CD4-positive, CD25-positive, alpha-beta regulatory T cell (primary cell): ENCODE results near the gene MAP1LC3A. TPM values are rescaled to one million over a fixed set of nuclear protein-coding genes. Genes with fewer than 3 reads are reported as not detected.
"Not testable (repeated sequence)": the region's sequence is repeated elsewhere in the genome, so short reads cannot be mapped to it uniquely, and the experiment has no call there.

Source experiments
- ATAC-seq, 2 donors: fragments of 150-1000 bp; cut with Tn5 transposase; one replicate each; pipeline ENCODE4 v1.10.0; 2021; ENCODE audit warnings: low read depth in 2 of 2, moderate number of reproducible peaks in 2 of 2, moderate library complexity in 1 of 2
- DNase-seq, 3 donors: peaks; one replicate each; pipeline versions ENCODE4 v3.0.0 to v3.0.0-alpha.2; 2012 to 2022; ENCODE audit warnings: mixed read lengths in 1 of 3
- H3K27ac ChIP-seq: one replicate; pipeline ENCODE4 v1.7.0; 2013; ENCODE audit warnings: mild to moderate bottlenecking, low read length; ENCODE audit not compliant: insufficient read depth, poor library complexity, severe bottlenecking
- H3K27me3 ChIP-seq: one replicate; pipeline ENCODE4 v1.7.0; 2013; ENCODE audit warnings: low read length; ENCODE audit not compliant: control insufficient read depth, insufficient read depth
- H3K36me3 ChIP-seq: one replicate; pipeline ENCODE4 v1.7.0; 2013; ENCODE audit warnings: mild to moderate bottlenecking, low read length, moderate library complexity; ENCODE audit not compliant: control insufficient read depth, insufficient read depth
- H3K4me1 ChIP-seq: 2 replicates; pipeline ENCODE4 v1.7.0; 2013; ENCODE audit warnings: mild to moderate bottlenecking, low read length; ENCODE audit not compliant: insufficient read depth, control insufficient read depth, poor library complexity, severe bottlenecking
- H3K4me3 ChIP-seq: one replicate; pipeline ENCODE4 v1.7.0; 2013; ENCODE audit warnings: low read depth, mild to moderate bottlenecking, low read length, moderate library complexity
- H3K9me3 ChIP-seq, 2 experiments: 1 replicate in 1 of 2; 2 replicates in 1 of 2; pipeline ENCODE4 v1.7.0; 2013; ENCODE audit warnings: low read length in 2 of 2, mild to moderate bottlenecking in 1 of 2, moderate library complexity in 1 of 2; ENCODE audit not compliant: control insufficient read depth in 2 of 2
- H3K27ac Mint-ChIP-seq, 3 donors: one replicate each; pipeline ENCODE4 v1.8.0; 2020 to 2022; ENCODE audit warnings: mild to moderate bottlenecking in 3 of 3, mixed read lengths in 3 of 3, moderate library complexity in 2 of 3
- H3K27me3 Mint-ChIP-seq: one replicate; pipeline ENCODE4 v1.8.0; 2022; ENCODE audit warnings: mild to moderate bottlenecking, mixed read lengths
- H3K36me3 Mint-ChIP-seq: one replicate; pipeline ENCODE4 v1.8.0; 2020; ENCODE audit warnings: mixed read lengths
- H3K4me1 Mint-ChIP-seq, 4 donors: one replicate each; pipeline ENCODE4 v1.8.0; 2020 to 2022; ENCODE audit warnings: mixed read lengths in 4 of 4, mild to moderate bottlenecking in 1 of 4
- H3K4me3 Mint-ChIP-seq, 4 donors: one replicate each; pipeline ENCODE4 v1.8.0; 2020 to 2022; ENCODE audit warnings: mild to moderate bottlenecking in 4 of 4, mixed read lengths in 4 of 4, moderate library complexity in 3 of 4
- H3K9me3 Mint-ChIP-seq, 7 donors: one replicate each; pipeline ENCODE4 v1.8.0; 2020 to 2022; ENCODE audit warnings: mixed read lengths in 7 of 7, mild to moderate bottlenecking in 3 of 7, moderate library complexity in 2 of 7
- polyA plus RNA-seq, 4 donors: library from polyadenylated mRNA; unstranded; fragments of 300-500 nt; fragmentation: Illumina TruSeq; gene quantifications; one replicate each; pipeline ENCODE4 v1.2.3, GENCODE V29; 2021
- total RNA-seq: library from RNA; stranded (reverse); gene quantifications from one replicate; pipeline ENCODE4 v1.2.3, GENCODE V29; 2022

Gene MAP1LC3A
- total and polyA plus RNA-seq, 5 donors from 2014 or later: 3.9 to 23.9 (median 6.0) TPM

DNA sequence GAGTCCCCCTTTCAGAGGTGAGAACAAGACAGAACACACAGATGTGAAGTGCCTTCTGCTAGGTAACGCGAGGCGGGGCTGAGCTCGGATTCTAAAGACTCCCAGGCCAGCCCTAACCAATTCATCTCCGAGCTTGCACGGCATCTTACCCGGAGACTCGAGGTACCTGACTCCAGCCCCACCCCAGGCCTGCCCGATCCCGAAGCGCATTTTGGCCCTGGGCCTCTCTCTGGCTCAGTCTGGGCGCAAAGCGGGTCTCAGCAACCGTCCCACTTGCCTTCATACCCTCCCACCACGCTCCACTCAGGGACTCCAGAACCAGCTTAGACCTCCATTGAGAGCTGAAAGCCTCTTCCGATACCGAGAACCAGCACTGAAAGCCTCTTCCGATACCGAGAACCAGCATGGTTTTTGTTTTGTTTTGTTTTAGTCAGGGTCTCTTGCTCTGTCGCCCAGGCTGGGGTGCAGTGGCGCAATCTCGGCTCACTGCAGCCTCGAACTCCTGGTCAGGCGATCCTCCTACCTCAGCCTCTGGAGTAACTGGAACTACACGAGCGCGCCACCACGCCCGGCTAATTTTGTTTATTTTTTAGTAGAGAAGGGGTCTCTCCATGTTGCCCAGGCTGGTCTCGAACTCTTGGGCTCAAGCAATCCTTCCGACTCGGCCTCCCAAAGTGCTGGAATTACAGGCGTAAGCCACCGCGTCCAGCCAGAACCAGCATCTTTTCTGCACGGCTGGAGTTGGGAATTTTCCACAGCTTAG lies 42.9 kb upstream of the MAP1LC3A start:
- H3K36me3 ChIP-seq: peaks cover 8% of the 10 kb centered on the region
- peak; percentile 67 to 90 (median 80) for DNase-seq
- H3K4me1 ChIP-seq: peaks cover 41% of the 10 kb centered on the region
- peak overlapping the region; percentile 85 for H3K27ac ChIP-seq
- ATAC-seq: peak; percentile 77 to 78
- H3K27me3 ChIP-seq: no peaks in the 10 kb centered on the region
- Mint-ChIP-seq H3K36me3 (peaks cover 4% of the 10 kb centered on the region), H3K27ac (peak overlapping the region; percentile 97 to 99 (median 98)), H3K4me1 (peaks cover 32 to 71% (median 52%) of the 10 kb centered on the region in 4 donors), H3K27me3 (peaks cover 4% of the 10 kb centered on the region), H3K9me3 (no peaks in the 10 kb centered on the region), H3K4me3 (peak overlapping the region; percentile 99)
- peak overlapping the region; percentile 99 for H3K4me3 ChIP-seq
- H3K9me3 ChIP-seq: no peaks in the 10 kb centered on the region

DNA sequence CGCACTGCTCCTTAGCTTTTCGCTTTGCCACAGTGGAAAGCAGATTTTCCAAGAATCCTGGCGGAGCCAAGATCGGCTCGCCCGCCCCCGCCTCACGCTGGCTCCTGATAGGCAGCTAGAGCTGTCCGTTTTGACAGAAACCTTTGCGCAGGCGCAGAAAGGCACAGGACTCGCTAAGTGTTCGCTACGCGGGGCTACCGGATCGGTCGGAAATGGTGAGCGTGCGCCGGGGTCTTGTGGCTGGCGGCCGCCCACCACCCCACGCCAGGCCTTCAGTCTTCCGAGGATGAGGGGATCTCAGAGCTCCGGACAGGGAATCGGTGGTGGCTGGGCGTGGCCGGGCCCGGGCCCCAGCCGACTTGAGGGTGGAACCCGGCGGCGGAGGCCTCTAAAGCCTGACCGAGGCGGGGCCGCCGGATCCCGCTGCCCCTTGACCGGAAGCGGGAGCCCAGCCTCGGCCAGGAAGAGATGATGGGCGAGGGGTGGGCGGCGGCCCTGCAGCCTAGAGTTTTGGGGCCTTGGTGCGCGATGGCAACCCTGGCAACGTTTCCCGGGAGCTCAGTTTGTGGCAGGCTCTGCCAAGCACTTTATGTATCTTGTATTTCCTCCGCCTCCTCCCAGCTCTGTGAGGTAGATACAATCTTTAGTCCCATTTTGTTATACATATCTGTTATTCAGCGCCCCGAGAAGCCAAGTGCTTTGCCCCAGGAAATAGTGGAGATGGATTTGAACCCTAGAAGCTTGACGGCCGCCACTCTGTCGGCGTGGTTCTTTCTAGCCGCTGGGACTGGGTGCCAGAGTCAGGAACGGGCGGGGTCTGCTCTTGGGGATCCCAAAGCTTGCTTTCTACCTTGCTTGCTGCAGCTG lies 42.0 kb upstream of the MAP1LC3A start, which contains the start of gene DYNLRB1:
TSS of gene DYNLRB1 (plus strand) at position 176 of the 867 bp plus-strand sequence. CDS start at position 213, 37 bp downstream.
- peak within 1 kb of the TSS; percentile 99 for H3K4me3 ChIP-seq
- Mint-ChIP-seq H3K36me3 (no peaks in the 10 kb centered on the region), H3K9me3 (no peaks in the 10 kb centered on the region), H3K27ac (peak within 1 kb of the TSS; percentile 97 to 99 (median 98)), H3K4me1 (peaks cover 29 to 79% (median 59%) of the 10 kb centered on the region in 4 donors), H3K4me3 (peak within 1 kb of the TSS; percentile 99), H3K27me3 (peaks cover 4% of the 10 kb centered on the region)
- no peaks in the 10 kb centered on the region for H3K36me3 ChIP-seq
- peaks cover 45% of the 10 kb centered on the region for H3K4me1 ChIP-seq
- no peaks in the 10 kb centered on the region for H3K9me3 ChIP-seq
- DNase-seq (peak; percentile 92 to 95 (median 92)), ATAC-seq (peak; percentile 74 to 75)
- H3K27me3 ChIP-seq: no peaks in the 10 kb centered on the region
- H3K27ac ChIP-seq: peak within 1 kb of the TSS; percentile 85

DNA sequence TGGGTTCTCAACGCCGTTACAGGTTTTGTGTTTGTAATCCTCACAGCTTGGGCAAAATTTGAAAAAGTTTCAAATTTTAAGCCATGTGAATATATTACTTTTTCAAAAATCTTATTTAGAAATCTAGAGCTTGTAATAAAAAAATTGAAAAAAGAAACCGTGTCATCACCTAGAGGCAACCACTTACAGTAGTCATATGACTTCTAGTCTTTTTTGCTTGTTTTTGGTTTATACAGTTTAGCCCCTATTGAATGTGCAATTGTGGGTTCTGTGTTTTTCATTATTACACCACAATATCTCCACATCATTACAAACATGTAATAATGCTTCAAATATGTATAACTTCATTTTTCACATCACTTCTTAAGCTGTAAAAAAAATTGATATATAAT lies 41.4 kb upstream of the MAP1LC3A start:
- Histone ChIP-seq H3K4me3 (peak overlapping the region; percentile 83), H3K4me1 (peaks cover 45% of the 10 kb centered on the region), H3K9me3 (no peaks in the 10 kb centered on the region), H3K36me3 (no peaks in the 10 kb centered on the region), H3K27me3 (no peaks in the 10 kb centered on the region), H3K27ac (peak overlapping the region; percentile 85)
- Mint-ChIP-seq H3K27ac (peak overlapping the region; percentile 97 to 99 (median 98)), H3K9me3 (no peaks in the 10 kb centered on the region), H3K27me3 (peaks cover 4% of the 10 kb centered on the region), H3K36me3 (peaks cover 2% of the 10 kb centered on the region), H3K4me1 (peaks cover 31 to 84% (median 62%) of the 10 kb centered on the region in 4 donors), H3K4me3 (peak overlapping the region; percentile 99)
- no peak for ATAC-seq
- DNase-seq: peak in 1 of 3 donors; percentile 38

DNA sequence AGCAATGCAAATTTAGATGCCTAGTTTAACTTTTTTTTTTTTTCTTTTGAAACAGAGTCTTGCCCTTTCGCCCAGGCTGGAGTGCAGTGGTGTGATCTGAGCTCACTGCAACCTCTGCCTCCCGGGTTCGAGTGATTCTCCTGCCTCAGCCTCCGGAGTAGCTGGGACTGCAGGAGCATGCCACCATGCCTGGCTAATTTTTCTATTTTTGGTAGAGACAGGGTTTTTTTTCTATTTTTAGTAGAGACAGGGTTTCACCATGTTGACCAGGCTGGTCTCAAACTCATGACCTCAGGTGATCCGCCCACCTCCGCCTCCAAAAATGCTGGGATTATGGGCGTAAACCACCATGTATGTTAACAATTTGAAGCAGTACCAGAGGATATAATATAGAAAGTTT lies 39.7 kb upstream of the MAP1LC3A start:
- H3K4me1 ChIP-seq: peaks cover 46% of the 10 kb centered on the region
- not testable (repeated sequence) for H3K9me3 ChIP-seq, H3K36me3 Mint-ChIP-seq, DNase-seq, H3K9me3 Mint-ChIP-seq, H3K27ac ChIP-seq, H3K27me3 ChIP-seq, ATAC-seq, H3K27me3 Mint-ChIP-seq, H3K36me3 ChIP-seq
- peak overlapping the region; percentile 37 for H3K4me3 ChIP-seq
- H3K4me3 Mint-ChIP-seq: peak overlapping the region; percentile 78 to 99 (median 92)
- H3K4me1 Mint-ChIP-seq: peaks cover 30 to 83% (median 61%) of the 10 kb centered on the region in 4 donors
- H3K27ac Mint-ChIP-seq: peak overlapping the region in 2 of 3 donors; percentile 46 to 73

DNA sequence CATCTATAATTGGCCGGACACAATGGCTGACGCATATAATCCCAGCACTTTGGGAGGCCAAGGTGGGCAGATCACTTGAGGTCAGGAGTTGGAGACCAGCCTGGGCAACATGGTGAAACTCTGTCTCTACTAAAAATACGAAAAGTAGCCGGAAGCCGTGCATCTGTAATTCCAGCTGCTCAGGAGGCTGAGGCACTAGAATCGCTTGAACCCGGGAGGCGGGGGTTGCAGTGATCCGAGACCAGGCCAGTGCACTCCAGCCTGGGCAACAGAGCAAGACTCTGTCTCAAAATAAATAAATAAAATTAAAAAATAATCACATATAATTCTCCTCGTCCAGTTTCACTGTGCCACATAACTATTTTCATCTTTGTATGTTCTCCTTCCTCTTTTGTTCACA lies 38.7 kb upstream of the MAP1LC3A start:
- peaks cover 42% of the 10 kb centered on the region for H3K4me1 ChIP-seq
- Mint-ChIP-seq H3K27ac (peak overlapping the region in 1 of 3 donors; percentile 5), H3K4me3 (peak overlapping the region in 1 of 4 donors; percentile 83), H3K4me1 (peaks cover 30 to 83% (median 55%) of the 10 kb centered on the region in 4 donors)
- H3K36me3 Mint-ChIP-seq, H3K27ac ChIP-seq, H3K27me3 ChIP-seq, H3K9me3 Mint-ChIP-seq, DNase-seq, ATAC-seq, H3K9me3 ChIP-seq, H3K4me3 ChIP-seq, H3K27me3 Mint-ChIP-seq, H3K36me3 ChIP-seq: not testable (repeated sequence)

DNA sequence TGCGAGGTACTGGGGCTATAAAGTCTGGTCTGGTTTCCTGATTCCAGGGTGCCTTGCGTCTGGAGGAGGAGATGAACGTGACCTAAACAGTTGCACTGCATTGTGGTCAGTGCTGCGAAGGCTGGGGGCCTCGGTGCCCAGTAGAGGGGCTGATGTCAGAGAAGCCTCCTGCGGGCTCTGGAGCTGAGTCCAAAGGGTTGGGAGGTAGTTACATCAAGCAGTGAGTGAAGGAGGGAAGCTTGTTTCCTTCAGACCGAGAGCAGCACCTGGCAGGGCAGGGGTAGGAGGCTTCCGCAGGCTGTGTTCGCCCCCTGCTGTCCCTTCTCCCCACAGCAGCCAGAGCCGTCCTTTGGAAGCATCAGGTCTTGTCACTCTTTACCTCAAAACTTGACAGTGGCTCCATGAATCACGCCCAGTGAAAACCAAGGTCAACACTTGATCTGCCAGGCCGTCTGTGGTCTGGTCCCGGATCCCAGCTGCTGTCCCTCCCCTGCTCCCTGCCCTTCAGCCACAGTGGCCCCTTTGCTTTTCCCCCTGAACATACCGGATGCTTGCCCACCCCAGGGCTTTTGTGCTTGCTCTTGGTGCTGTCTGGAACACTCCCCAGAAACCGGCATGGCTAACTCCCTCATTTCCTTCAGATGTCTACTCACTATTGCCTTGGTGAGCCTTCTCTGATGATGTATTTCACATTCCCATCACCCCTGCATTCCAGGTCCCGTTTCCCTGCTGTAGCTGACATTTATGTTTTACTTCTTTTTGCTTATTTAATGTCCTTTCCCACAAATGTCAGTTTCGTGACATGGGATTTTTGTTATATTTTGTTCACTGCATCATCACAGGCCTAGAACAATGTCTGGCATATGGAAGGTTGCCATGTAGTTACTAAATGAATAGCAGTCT lies 35.3 kb upstream of the MAP1LC3A start:
- H3K27ac ChIP-seq: no peak overlapping the region
- no peaks in the 10 kb centered on the region for H3K9me3 Mint-ChIP-seq
- peak in 1 of 2 donors; percentile 70 for ATAC-seq
- peak overlapping the region in 3 of 4 donors; percentile 35 to 71 (median 53) for H3K4me3 Mint-ChIP-seq
- H3K4me1 Mint-ChIP-seq: peaks cover 20 to 68% (median 44%) of the 10 kb centered on the region in 4 donors
- no peaks in the 10 kb centered on the region for H3K27me3 Mint-ChIP-seq
- H3K36me3 ChIP-seq: peaks cover 31% of the 10 kb centered on the region
- DNase-seq: peak; percentile 28 to 62 (median 46)
- peaks cover 22% of the 10 kb centered on the region for H3K36me3 Mint-ChIP-seq
- no peaks in the 10 kb centered on the region for H3K9me3 ChIP-seq
- no peaks in the 10 kb centered on the region for H3K27me3 ChIP-seq
- H3K27ac Mint-ChIP-seq: peak overlapping the region; percentile 31 to 75 (median 42)
- peaks cover 21% of the 10 kb centered on the region for H3K4me1 ChIP-seq
- no peak overlapping the region for H3K4me3 ChIP-seq

DNA sequence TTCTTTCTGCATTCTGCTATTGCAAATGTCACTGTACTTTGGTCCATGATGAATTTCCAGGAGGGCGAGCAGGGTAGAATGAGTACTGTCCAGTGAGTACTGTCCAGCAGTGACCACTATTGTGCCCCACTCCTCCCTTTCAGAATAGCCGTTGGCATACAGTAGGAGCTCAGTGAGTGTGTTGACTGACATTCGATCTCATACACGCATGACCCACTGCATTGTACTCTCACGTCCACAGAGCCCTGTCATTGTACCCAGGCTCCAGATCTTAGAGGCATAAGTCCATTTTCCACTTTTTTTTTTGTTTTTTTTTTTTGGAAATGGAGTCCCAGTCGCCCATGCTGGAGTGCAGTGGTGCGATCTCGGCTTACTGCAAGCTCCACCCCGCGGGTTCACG lies 34.1 kb upstream of the MAP1LC3A start:
- no peak overlapping the region for H3K4me3 Mint-ChIP-seq
- Histone ChIP-seq H3K27me3 (no peaks in the 10 kb centered on the region), H3K9me3 (no peaks in the 10 kb centered on the region), H3K36me3 (peaks cover 40% of the 10 kb centered on the region), H3K4me3 (no peak overlapping the region), H3K27ac (no peak overlapping the region), H3K4me1 (peaks cover 10% of the 10 kb centered on the region)
- no peaks in the 10 kb centered on the region for H3K27me3 Mint-ChIP-seq
- DNase-seq (no peak), ATAC-seq (no peak)
- peak overlapping the region in 1 of 3 donors; percentile 55 for H3K27ac Mint-ChIP-seq
- H3K9me3 Mint-ChIP-seq: no peaks in the 10 kb centered on the region
- peaks cover 11 to 57% (median 37%) of the 10 kb centered on the region in 4 donors for H3K4me1 Mint-ChIP-seq
- peaks cover 22% of the 10 kb centered on the region for H3K36me3 Mint-ChIP-seq
